ENCODE results near the gene DPM2.

GRCh38 chr9:127937388-127938297 lies at the start of gene DPM2:
- TF ChIP-seq CTCF (IDR thresholded peaks at IDR 0.05; ENCODE audit: poor library complexity) = no peak
- no peak for TF ChIP-seq EZH2 (IDR thresholded peaks at IDR 0.05; ENCODE audit: borderline replicate concordance)
- TF ChIP-seq EZH2phosphoT487 (IDR thresholded peaks at IDR 0.05; ENCODE audit: low read depth, severe bottlenecking, unreplicated experiment) = no peak
